Right lobe of liver (tissue), 6 donors: ENCODE results near the gene MAPK1. TPM values are rescaled to one million over a fixed set of nuclear protein-coding genes. Genes with fewer than 3 reads are reported as not detected.

Source experiments
- ATAC-seq, 4 donors: fragments of 200-7000 bp; cut with Tn5 transposase; one replicate each; pipeline ENCODE4 v1.9.1; 2020; ENCODE audit warnings: mild to moderate bottlenecking in 4 of 4, moderate library complexity in 4 of 4
- DNase-seq, 3 donors: peaks; one replicate each; pipeline ENCODE4 v3.0.0-alpha.2; 2020
- H3K27ac ChIP-seq, 3 donors: fragments of 200-600 bp; one replicate each; pipeline ENCODE4 v1.8.0; 2022
- H3K27me3 ChIP-seq, 2 donors: fragments of 200-600 bp; one replicate each; pipeline ENCODE4 v1.8.0; 2022
- H3K36me3 ChIP-seq, 4 donors: fragments of 200-600 bp; sonication (generic) in 1 of 4; one replicate each; pipeline versions ENCODE4 v1.5.1 to v1.8.0; 2017 to 2022; ENCODE audit warnings: control low read depth in 1 of 4
- H3K4me1 ChIP-seq, 4 donors: fragments of 200-600 bp; sonication (generic) in 1 of 4; one replicate each; pipeline versions ENCODE4 v1.5.1 to v1.8.0; 2017 to 2022; ENCODE audit warnings: control low read depth in 1 of 4
- H3K4me3 ChIP-seq, 3 donors: fragments of 200-600 bp; one replicate each; pipeline ENCODE4 v1.8.0; 2022
- H3K9me3 ChIP-seq, 4 donors: fragments of 200-600 bp; sonication (generic) in 1 of 4; one replicate each; pipeline versions ENCODE4 v1.5.1 to v1.8.0; 2017 to 2022; ENCODE audit warnings: control low read depth in 1 of 4
- POLR2A ChIP-seq: fragments of 450-650 bp; IDR thresholded peaks from one replicate; pipeline ENCODE4 v1.6.1; 2017; ENCODE audit warnings: antibody characterized with exemption, mild to moderate bottlenecking
- WGBS: methylation state at CpG from one replicate; pipeline ENCODE4 v1.1.6; 2018; ENCODE audit warnings: low coverage, low lambda C conversion rate; ENCODE audit not compliant: insufficient coverage; ENCODE audit errors: missing lambda C conversion rate; 5-methylcytosine and 5-hydroxymethylcytosine counted together
- intact Hi-C, 2 donors: fragments of 100-400 bp; cut with DNase I; formaldehyde crosslinking; loops; one replicate each; pipeline versions ENCODE4 v1.11.2 to v1.14.1; 2022
- total RNA-seq, 6 experiments: library from RNA; depleted of rRNA in 2 of 6; stranded (reverse); fragments of >200 nt in 2 of 6; fragmentation: NEBNext Ultra II Directional in 3 of 6; extraction: Animal tissue kit (Norgen Biotek cat#: 25700) in 3 of 6; gene quantifications; one replicate each; pipeline versions ENCODE4 v1.1.0 to v1.2.4, GENCODE V29; 2016 to 2023
- TF ChIP-seq, protein P1 (sequence below), 4 donors: fragments of 200-600 bp in 3 of 4; fragments of 450-650 bp in 1 of 4; IDR thresholded peaks; one replicate each; pipeline versions ENCODE4 v1.5.1 to v1.8.0; 2016 to 2022; ENCODE audit warnings: antibody characterized with exemption in 4 of 4, mild to moderate bottlenecking in 2 of 4
- donor health status: DM: no; HTN: yes; CAD: no.
- donor health status: DM: no; HTN: no; CAD: no.
- donor health status: DM: no; HTN: no; CAD: no.
- donor health status: DM: no; HTN: yes; CAD: no.
- donor health status: DM: no; HTN: yes; CAD: no.

Gene MAPK1
- total RNA-seq, 6 experiments from 2014 or later, result 43.4 to 75.0 (median 59.5) TPM

DNA sequence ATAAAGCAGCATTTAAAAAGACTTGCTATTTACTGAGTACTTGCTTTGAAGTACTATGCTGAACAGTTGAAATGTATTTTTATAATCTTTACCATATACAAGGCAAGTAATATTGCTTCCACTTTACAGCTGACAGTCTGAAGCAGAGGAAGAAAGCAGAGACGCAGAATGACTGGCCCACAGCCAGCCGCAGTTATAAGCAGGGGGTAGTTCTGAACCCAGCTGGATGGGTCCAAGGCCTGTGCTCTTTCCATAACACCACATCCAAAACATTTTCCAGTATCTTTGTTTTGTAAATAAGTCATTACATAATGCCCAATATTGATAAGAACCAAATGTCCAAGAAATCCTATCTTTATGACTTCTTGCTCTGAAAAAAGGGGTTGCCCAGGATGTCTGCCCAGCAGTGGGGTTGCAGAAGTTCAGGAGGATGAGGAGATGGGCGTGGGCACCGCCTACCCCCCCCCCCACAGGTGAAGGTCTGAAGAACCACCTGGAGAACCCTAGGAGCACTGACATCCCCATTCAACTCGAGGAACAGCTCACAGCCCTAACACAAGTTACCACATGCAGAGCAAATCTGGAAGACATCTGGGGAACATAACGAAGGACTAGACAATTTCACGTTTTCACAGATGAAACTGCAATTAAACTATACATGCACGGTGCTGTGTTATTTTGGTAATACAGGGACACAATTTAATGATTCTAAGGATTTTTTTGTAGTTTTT is 107.6 kb downstream of the MAPK1 start:
- DNase-seq, result no peak
- no peak overlapping the region for H3K27ac ChIP-seq
- no peaks in the 10 kb centered on the region for H3K4me1 ChIP-seq
- H3K27me3 ChIP-seq, result no peaks in the 10 kb centered on the region
- peaks cover 0 to 30% (median 7%) of the 10 kb centered on the region in 4 donors for H3K36me3 ChIP-seq
- no peak for ATAC-seq
- intact Hi-C loops, result no loop called here
- no peaks in the 10 kb centered on the region for H3K9me3 ChIP-seq
- 75% methylated on average over 5 of the region's 8 CpGs for WGBS
- H3K4me3 ChIP-seq, result no peak overlapping the region
- TF ChIP-seq POLR2A, result no peak
- TF ChIP-seq, protein P1, sequence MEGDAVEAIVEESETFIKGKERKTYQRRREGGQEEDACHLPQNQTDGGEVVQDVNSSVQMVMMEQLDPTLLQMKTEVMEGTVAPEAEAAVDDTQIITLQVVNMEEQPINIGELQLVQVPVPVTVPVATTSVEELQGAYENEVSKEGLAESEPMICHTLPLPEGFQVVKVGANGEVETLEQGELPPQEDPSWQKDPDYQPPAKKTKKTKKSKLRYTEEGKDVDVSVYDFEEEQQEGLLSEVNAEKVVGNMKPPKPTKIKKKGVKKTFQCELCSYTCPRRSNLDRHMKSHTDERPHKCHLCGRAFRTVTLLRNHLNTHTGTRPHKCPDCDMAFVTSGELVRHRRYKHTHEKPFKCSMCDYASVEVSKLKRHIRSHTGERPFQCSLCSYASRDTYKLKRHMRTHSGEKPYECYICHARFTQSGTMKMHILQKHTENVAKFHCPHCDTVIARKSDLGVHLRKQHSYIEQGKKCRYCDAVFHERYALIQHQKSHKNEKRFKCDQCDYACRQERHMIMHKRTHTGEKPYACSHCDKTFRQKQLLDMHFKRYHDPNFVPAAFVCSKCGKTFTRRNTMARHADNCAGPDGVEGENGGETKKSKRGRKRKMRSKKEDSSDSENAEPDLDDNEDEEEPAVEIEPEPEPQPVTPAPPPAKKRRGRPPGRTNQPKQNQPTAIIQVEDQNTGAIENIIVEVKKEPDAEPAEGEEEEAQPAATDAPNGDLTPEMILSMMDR (IDR thresholded peaks at IDR 0.05), result no peak

DNA sequence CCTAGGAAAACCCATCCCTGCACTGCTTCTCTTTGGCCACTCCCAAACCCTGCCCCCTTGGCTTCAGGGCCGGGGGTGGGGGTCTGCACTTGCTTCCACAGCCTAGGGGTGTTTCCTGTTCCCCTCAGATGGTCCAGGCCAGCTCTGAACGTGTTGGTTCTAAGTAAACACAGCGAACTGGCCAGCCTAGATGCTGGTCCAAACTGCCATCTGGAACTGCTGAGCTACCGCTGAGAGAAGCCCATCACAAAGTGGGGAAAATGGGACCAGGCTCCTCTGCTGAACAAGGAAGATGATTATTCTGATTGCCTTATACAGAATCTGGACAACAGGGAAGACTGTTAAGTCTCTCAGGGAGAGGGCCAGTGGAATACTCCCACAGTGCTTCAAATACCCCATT is 108.4 kb downstream of the MAPK1 start:
- no peak for DNase-seq
- Histone ChIP-seq H3K27ac (no peak overlapping the region), H3K4me3 (no peak overlapping the region), H3K4me1 (no peaks in the 10 kb centered on the region), H3K9me3 (no peaks in the 10 kb centered on the region), H3K27me3 (no peaks in the 10 kb centered on the region), H3K36me3 (peaks cover 0 to 23% (median 7%) of the 10 kb centered on the region in 4 donors)
- 71% methylated on average over 2 of the region's 4 CpGs for WGBS
- TF ChIP-seq, protein P1 (IDR thresholded peaks at IDR 0.05), result no peak
- TF ChIP-seq POLR2A, result no peak
- intact Hi-C loops, result no loop called here
- ATAC-seq, result no peak

DNA sequence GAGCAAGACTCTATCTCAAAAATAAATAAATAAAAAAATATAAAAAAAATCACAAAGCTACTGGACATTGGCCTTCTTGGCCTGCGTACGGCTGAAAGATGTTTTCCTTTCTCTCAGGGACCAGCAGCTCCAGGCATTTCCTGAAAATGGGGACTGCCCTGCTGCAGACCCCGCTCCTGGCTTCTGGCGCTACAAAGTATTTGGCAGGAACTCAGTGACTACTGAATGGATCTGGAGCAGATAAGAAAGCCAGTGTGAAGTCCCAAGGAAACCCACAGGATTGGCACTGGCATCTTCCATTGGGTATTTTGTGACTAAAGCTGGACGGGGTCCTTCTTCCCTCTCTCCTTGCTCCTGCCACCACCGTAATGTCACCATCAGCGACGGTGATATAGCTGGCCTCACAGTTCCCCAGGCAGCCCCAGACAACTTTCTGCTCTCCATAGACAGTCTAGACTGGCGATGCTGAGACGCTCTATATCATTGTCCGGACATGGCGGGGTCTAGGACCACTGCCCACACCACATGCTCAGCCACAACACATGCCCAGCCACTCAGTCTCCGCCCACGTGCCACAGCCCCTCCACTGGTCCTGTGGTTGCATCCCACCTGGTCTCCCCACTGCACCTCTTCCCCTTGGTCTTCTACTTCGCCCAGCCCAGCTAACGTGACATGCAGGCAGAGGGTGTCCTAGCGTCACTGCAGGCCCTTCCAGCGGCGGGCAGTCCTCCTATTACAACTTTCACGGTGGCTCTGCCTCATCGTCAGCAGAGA is 109.2 kb downstream of the MAPK1 start:
- no peak for TF ChIP-seq POLR2A
- TF ChIP-seq, protein P1 (IDR thresholded peaks at IDR 0.05), result no peak
- ATAC-seq, result no peak

DNA sequence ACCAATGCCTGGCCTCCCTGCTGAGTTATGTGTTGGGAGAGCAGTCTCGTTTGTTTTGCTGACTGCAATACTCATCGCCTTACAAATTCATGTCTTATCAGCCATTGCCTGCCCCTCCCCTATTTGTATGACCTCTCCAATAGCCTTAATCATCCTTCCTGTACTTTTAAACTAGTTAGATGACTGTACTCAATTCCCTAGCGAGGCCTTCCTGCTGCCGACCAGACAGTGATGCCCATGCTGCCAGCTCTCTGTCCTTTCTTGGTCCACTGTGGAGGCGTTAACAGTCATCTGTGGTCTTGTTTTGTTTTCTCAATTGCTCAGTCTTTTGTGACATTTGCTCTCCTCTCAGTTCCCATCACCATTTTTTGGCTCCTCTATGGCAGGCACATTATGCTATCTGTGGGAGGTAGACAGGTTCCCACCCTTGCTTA is 111.6 kb downstream of the MAPK1 start:
- Histone ChIP-seq H3K4me3 (no peak overlapping the region), H3K36me3 (no peaks in the 10 kb centered on the region), H3K27me3 (no peaks in the 10 kb centered on the region), H3K4me1 (no peaks in the 10 kb centered on the region), H3K27ac (no peak overlapping the region), H3K9me3 (no peaks in the 10 kb centered on the region)
- no peak for DNase-seq
- intact Hi-C loops, result no loop called here
- ATAC-seq, result peak in 2 of 4 donors; percentile 25 to 35
- 20% methylated on average over 4 of the region's 5 CpGs for WGBS
- TF ChIP-seq, protein P1 (IDR thresholded peaks at IDR 0.05), result no peak
- no peak for TF ChIP-seq POLR2A

More for the DNA sequence above, 109.2 kb downstream of the MAPK1 start:
- intact Hi-C loops, result no loop called here
- no peaks in the 10 kb centered on the region for H3K27me3 ChIP-seq
- H3K4me3 ChIP-seq, result no peak overlapping the region
- no peaks in the 10 kb centered on the region for H3K4me1 ChIP-seq
- DNase-seq, result no peak
- no peak overlapping the region for H3K27ac ChIP-seq
- WGBS, result 90% methylated on average over 10 of the region's 21 CpGs
- no peaks in the 10 kb centered on the region for H3K9me3 ChIP-seq
- H3K36me3 ChIP-seq, result peaks cover 0 to 15% (median 7%) of the 10 kb centered on the region in 4 donors
